OCI-LY7 (cell line): ENCODE measurements around the gene CCL13.

ENCODE experiments used
- CTCF ChIP-seq: fragments of 200-600 bp; sonication (generic); conservative IDR thresholded peaks from 2 replicates; pipeline ENCODE4 v1.5.1; 2014; ENCODE audit warnings: mild to moderate bottlenecking, antibody characterized with exemption, low read length, moderate library complexity, mixed read lengths
- EZH2phosphoT487 ChIP-seq: fragments of 200-600 bp; sonication (generic); IDR thresholded peaks from 2 replicates; pipeline ENCODE4 v1.6.1; 2018; ENCODE audit warnings: low read depth, borderline replicate concordance, mild to moderate bottlenecking, mixed run types, antibody characterized with exemption, low read length, moderate library complexity, mixed read lengths

- TF ChIP-seq CTCF (no peak), EZH2phosphoT487 (no peak)
These were observed 13.3 kb downstream of the CCL13 start for GRCh38 chr17:34369571-34369970.
